GM18505 (cell line): Measurements from ENCODE around the gene ODC1.
"Not testable (repeated sequence)": the region's sequence is repeated elsewhere in the genome, so short reads cannot be mapped to it uniquely, and the experiment has no call there.

ENCODE experiments used
- ATAC-seq: cut with Tn5 transposase; IDR thresholded peaks from one replicate; pipeline ENCODE4 v1.9.1; 2021; ENCODE audit not compliant: unreplicated experiment
- POLR2A ChIP-seq: IDR thresholded peaks from 4 replicates; pipeline ENCODE4 v1.6.1; 2011; ENCODE audit warnings: borderline replicate concordance; ENCODE audit not compliant: insufficient read depth, insufficient read length; ENCODE audit errors: extremely low read depth

The ODC1 gene

GRCh38 chr2:10471955-10472354, 23.8 kb upstream of the ODC1 start:
- TF ChIP-seq POLR2A = no peak
- ATAC-seq = no peak

- TF ChIP-seq POLR2A = no peak
Measured at GRCh38 chr2:10471046-10471571, 23.0 kb upstream of the ODC1 start.

GRCh38 chr2:10469955-10470608, 22.0 kb upstream of the ODC1 start:
- no peak for TF ChIP-seq POLR2A
- ATAC-seq = no peak

More at GRCh38 chr2:10471046-10471571, 23.0 kb upstream of the ODC1 start:
- no peak for ATAC-seq

GRCh38 chr2:10469301-10469700, 21.2 kb upstream of the ODC1 start:
- ATAC-seq = no peak
- TF ChIP-seq POLR2A = no peak

GRCh38 chr2:10467401-10467800, 19.3 kb upstream of the ODC1 start:
- no peak for TF ChIP-seq POLR2A
- no peak for ATAC-seq

GRCh38 chr2:10466801-10467200, 18.7 kb upstream of the ODC1 start:
- ATAC-seq = no peak
- no peak for TF ChIP-seq POLR2A

- no peak for TF ChIP-seq POLR2A
- ATAC-seq = no peak
Measured at GRCh38 chr2:10465910-10466309, 17.8 kb upstream of the ODC1 start.

GRCh38 chr2:10462178-10463083, 14.3 kb upstream of the ODC1 start:
- no peak for ATAC-seq

GRCh38 chr2:10460366-10460796, 12.3 kb upstream of the ODC1 start:
- TF ChIP-seq POLR2A = no peak
- no peak for ATAC-seq

More at GRCh38 chr2:10462178-10463083, 14.3 kb upstream of the ODC1 start:
- TF ChIP-seq POLR2A = no peak

- ATAC-seq = no peak
- no peak for TF ChIP-seq POLR2A
Measured at GRCh38 chr2:10457846-10458598, 9.9 kb upstream of the ODC1 start.

- not testable (repeated sequence) for ATAC-seq
Measured at GRCh38 chr2:10457195-10457594, 9.1 kb upstream of the ODC1 start.

- no peak for TF ChIP-seq POLR2A
- no peak for ATAC-seq
Measured at GRCh38 chr2:10454505-10454904, 6.4 kb upstream of the ODC1 start.

GRCh38 chr2:10453905-10454298, 5.8 kb upstream of the ODC1 start:
- no peak for ATAC-seq
- no peak for TF ChIP-seq POLR2A
